ENCODE data around the gene HERC2. TPM values are rescaled to one million over a fixed set of nuclear protein-coding genes. Genes with fewer than 3 reads are reported as not detected.
"Not testable (repeated sequence)": the region's sequence is repeated elsewhere in the genome, so short reads cannot be mapped to it uniquely, and the experiment has no call there.

HERC2 gene
- total RNA-seq: 10 to 100 TPM; 41.6 to 42.9 TPM

DNA sequence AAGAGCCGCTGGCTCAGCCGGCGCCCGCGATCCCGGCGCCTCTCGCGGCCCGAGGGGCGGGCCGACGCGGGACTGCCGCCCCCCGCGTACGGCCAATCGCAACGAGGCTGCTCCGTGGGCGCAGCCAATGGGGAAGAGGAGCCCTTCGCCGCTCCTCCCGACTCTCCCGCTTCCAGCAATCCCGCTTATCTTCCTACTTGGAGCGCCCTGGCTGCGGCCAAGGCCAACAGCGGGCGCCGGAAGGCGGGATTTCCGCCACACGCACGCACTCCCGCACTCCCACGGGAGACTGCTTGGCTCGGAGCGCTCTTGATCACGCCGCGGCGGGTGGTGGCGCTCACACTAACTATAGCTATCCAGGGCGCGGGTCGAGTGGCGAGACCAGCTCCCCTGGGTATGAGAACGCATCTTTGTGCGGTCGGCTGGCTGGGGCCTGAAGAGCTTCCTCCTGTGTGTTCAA is at the start of gene HERC2:
TSS of gene HERC2 (minus strand) at position 51 of the 460 bp plus-strand sequence. CDS start 746 bp downstream, outside the sequence.
- CTCF ChIA-PET; H3K4me1 Mint-ChIP-seq; DNase-seq; H3K27me3 Mint-ChIP-seq; H3K9me3 Mint-ChIP-seq (ENCODE audit: low read depth); H3K36me3 Mint-ChIP-seq; ATAC-seq: not testable (repeated sequence)
- H3K27ac Mint-ChIP-seq: peak within 1 kb of the TSS; percentile 95
- peak within 1 kb of the TSS; percentile 96 for H3K4me3 Mint-ChIP-seq

- H3K4me3 Mint-ChIP-seq; CTCF ChIA-PET; H3K27me3 Mint-ChIP-seq; DNase-seq; ATAC-seq; H3K27ac Mint-ChIP-seq; H3K36me3 Mint-ChIP-seq; H3K9me3 Mint-ChIP-seq (ENCODE audit: low read depth); H3K4me1 Mint-ChIP-seq: not testable (repeated sequence)
Measured at GRCh38 chr15:28365502-28365901, 43.5 kb upstream of the HERC2 start.

GRCh38 chr15:28357984-28358383 is 36.0 kb upstream of the HERC2 start, which contains the start of gene GOLGA6L24:
TSS of gene GOLGA6L24 (minus strand) at chr15:28358084. CDS start at chr15:28358023, 61 bp downstream.
- H3K9me3 Mint-ChIP-seq (ENCODE audit: low read depth); ATAC-seq; CTCF ChIA-PET; H3K4me1 Mint-ChIP-seq; H3K27ac Mint-ChIP-seq; H3K36me3 Mint-ChIP-seq; H3K4me3 Mint-ChIP-seq; H3K27me3 Mint-ChIP-seq; DNase-seq: not testable (repeated sequence)

- CTCF ChIA-PET; H3K4me1 Mint-ChIP-seq; H3K9me3 Mint-ChIP-seq (ENCODE audit: low read depth); H3K36me3 Mint-ChIP-seq; ATAC-seq; DNase-seq; H3K27me3 Mint-ChIP-seq: not testable (repeated sequence)
- Mint-ChIP-seq H3K27ac (peak overlapping the region; percentile 95), H3K4me3 (peak overlapping the region; percentile 96)
Measured at GRCh38 chr15:28321358-28322078, 461 bp downstream of the HERC2 start.

GRCh38 chr15:28319725-28320124 is 2.3 kb downstream of the HERC2 start:
- H3K4me3 Mint-ChIP-seq; H3K4me1 Mint-ChIP-seq; H3K27ac Mint-ChIP-seq; DNase-seq; CTCF ChIA-PET; H3K27me3 Mint-ChIP-seq; H3K9me3 Mint-ChIP-seq (ENCODE audit: low read depth); H3K36me3 Mint-ChIP-seq; ATAC-seq: not testable (repeated sequence)

GRCh38 chr15:28318828-28319227 is 3.2 kb downstream of the HERC2 start:
- ATAC-seq, CTCF ChIA-PET: not testable (repeated sequence)
- peaks cover 13% of the 10 kb centered on the region for H3K36me3 Mint-ChIP-seq

GRCh38 chr15:28318122-28318521 is 3.9 kb downstream of the HERC2 start:
- H3K4me1 Mint-ChIP-seq; H3K27me3 Mint-ChIP-seq; H3K9me3 Mint-ChIP-seq (ENCODE audit: low read depth); DNase-seq; H3K4me3 Mint-ChIP-seq; ATAC-seq; H3K27ac Mint-ChIP-seq; CTCF ChIA-PET: not testable (repeated sequence)
- H3K36me3 Mint-ChIP-seq: peaks cover 16% of the 10 kb centered on the region

More at GRCh38 chr15:28318828-28319227, 3.2 kb downstream of the HERC2 start:
- not testable (repeated sequence) for H3K9me3 Mint-ChIP-seq (ENCODE audit: low read depth); H3K4me3 Mint-ChIP-seq; H3K27ac Mint-ChIP-seq; H3K27me3 Mint-ChIP-seq; DNase-seq; H3K4me1 Mint-ChIP-seq

DNA sequence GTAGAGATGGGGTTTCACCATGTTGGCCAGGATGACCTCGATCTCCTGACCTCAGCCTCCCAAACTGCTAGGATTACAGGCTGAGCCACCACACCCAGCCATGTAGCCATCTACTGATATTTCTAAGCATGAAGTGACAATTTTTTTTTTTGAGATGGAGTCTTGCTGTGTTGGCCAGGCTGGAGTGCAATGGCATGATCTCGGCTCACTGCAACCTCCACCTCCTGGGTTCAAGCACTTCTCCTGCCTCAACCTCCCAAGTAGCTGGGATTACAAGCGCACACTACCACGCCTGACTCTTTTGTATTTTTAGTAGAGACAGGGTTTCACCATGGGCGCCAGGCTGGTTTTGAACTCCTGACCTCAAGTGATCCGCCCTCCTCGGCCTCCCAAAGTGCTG is 5.0 kb downstream of the HERC2 start:
- H3K36me3 Mint-ChIP-seq: peaks cover 17% of the 10 kb centered on the region
- H3K27me3 Mint-ChIP-seq; H3K27ac Mint-ChIP-seq; CTCF ChIA-PET; DNase-seq; H3K4me3 Mint-ChIP-seq; H3K9me3 Mint-ChIP-seq (ENCODE audit: low read depth); ATAC-seq; H3K4me1 Mint-ChIP-seq: not testable (repeated sequence)

GRCh38 chr15:28310454-28310853 is 11.5 kb downstream of the HERC2 start:
- H3K27me3 Mint-ChIP-seq; CTCF ChIA-PET; H3K27ac Mint-ChIP-seq; DNase-seq; H3K9me3 Mint-ChIP-seq (ENCODE audit: low read depth); H3K4me1 Mint-ChIP-seq; ATAC-seq; H3K4me3 Mint-ChIP-seq: not testable (repeated sequence)
- peaks cover 31% of the 10 kb centered on the region for H3K36me3 Mint-ChIP-seq

DNA sequence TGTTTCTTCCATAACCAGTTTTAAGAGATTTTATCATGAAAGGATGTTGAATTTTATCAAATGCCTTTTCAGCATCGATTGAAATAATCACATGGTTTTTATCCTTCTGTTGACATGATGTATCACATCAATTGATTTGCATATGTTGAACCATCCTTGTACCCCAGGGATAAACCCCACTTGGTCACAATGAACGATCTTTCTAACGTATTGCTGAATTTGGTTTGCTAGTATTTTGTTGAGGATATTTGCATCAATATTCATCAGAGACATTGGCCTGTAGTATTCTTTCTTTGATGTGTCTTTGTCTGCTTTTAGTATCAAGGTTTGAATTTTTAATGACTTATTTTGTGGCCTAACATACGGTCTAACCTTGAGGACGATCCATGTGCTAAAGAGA is 13.3 kb downstream of the HERC2 start:
- ATAC-seq; H3K27ac Mint-ChIP-seq; H3K27me3 Mint-ChIP-seq; CTCF ChIA-PET; DNase-seq; H3K4me3 Mint-ChIP-seq; H3K9me3 Mint-ChIP-seq (ENCODE audit: low read depth); H3K4me1 Mint-ChIP-seq: not testable (repeated sequence)
- H3K36me3 Mint-ChIP-seq: peaks cover 22% of the 10 kb centered on the region

DNA sequence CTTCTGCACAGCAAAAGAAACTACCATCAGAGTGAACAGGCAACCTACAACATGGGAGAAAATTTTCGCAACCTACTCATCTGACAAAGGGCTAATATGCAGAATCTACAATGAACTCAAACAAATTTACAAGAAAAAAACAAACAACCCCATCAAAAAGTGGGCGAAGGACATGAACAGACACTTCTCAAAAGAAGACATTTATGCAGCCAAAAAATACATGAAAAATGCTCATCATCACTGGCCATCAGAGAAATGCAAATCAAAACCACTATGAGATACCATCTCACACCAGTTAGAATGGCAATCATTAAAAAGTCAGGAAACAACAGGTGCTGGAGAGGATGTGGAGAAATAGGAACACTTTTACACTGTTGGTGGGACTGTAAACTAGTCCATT is 16.3 kb downstream of the HERC2 start:
- CTCF ChIA-PET, H3K4me3 Mint-ChIP-seq: not testable (repeated sequence)

DNA sequence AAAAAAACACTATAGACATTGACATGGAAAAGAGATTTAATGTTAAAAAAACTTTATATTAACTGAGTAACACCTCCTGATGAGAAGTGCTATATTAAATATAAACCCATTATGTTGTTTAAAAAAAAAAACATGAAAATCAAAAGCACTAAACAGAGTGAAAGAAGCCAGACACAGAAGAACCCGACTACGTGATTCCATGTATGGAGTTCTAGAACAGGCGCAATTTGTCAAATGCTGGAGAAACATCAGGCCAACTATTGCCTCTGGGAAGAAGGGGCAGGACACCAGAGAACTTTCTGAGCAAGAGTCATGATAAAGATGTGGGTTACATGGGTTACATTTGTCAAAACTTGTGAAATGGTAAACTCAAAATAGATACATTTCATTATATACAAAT is 24.5 kb downstream of the HERC2 start:
- DNase-seq; H3K27ac Mint-ChIP-seq; H3K9me3 Mint-ChIP-seq (ENCODE audit: low read depth); H3K36me3 Mint-ChIP-seq; H3K4me3 Mint-ChIP-seq; CTCF ChIA-PET; H3K4me1 Mint-ChIP-seq; H3K27me3 Mint-ChIP-seq; ATAC-seq: not testable (repeated sequence)

More for the DNA sequence above, 16.3 kb downstream of the HERC2 start:
- H3K36me3 Mint-ChIP-seq: peaks cover 17% of the 10 kb centered on the region
- H3K27ac Mint-ChIP-seq; H3K9me3 Mint-ChIP-seq (ENCODE audit: low read depth); DNase-seq; ATAC-seq; H3K27me3 Mint-ChIP-seq; H3K4me1 Mint-ChIP-seq: not testable (repeated sequence)

GRCh38 chr15:28296814-28297213 is 25.2 kb downstream of the HERC2 start:
- ATAC-seq; H3K27me3 Mint-ChIP-seq; CTCF ChIA-PET; H3K4me1 Mint-ChIP-seq; H3K4me3 Mint-ChIP-seq; H3K9me3 Mint-ChIP-seq (ENCODE audit: low read depth); H3K27ac Mint-ChIP-seq; DNase-seq: not testable (repeated sequence)
- H3K36me3 Mint-ChIP-seq: peaks cover 11% of the 10 kb centered on the region

DNA sequence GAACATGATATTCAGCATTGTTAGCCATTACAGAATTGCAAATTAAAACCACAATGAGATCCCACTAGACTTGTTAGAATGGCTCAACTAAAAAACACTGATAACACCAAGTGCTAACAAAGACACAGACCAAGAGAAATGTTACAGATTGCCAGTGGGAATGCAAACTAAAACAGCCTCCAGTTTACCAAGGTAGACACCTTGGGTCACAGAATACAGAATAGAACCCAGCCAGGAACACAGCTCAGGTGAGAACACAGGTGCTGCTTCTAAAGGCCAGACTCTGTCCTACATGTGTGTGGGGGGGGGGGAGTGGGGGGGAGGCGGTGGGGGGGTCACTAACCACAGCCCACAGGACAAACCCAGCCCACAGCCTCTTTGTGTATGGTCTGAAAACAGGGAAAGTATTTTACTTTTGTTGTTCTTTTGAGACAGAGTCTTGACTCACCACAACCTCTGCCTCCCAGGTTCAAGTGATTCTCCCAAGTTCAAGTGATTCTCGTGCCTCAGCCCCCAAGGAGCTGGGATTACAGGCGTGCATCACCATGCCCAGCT is 26.9 kb downstream of the HERC2 start:
- H3K4me3 Mint-ChIP-seq; H3K27ac Mint-ChIP-seq; H3K4me1 Mint-ChIP-seq; CTCF ChIA-PET; DNase-seq; ATAC-seq; H3K9me3 Mint-ChIP-seq (ENCODE audit: low read depth); H3K27me3 Mint-ChIP-seq: not testable (repeated sequence)
- peaks cover 22% of the 10 kb centered on the region for H3K36me3 Mint-ChIP-seq
